WTC11 (cell line): ENCODE data around the gene ZGLP1. TPM values are rescaled to one million over a fixed set of nuclear protein-coding genes. Genes with fewer than 3 reads are reported as not detected.
A peak's percentile ranks its signal among the peaks of the same experiment; 100 is the strongest.

ENCODE experiments used
- ATAC-seq: fragments of 200-7000 bp; cut with Tn5 transposase; 2 replicates; pipeline ENCODE4 v1.10.0; 2021; ENCODE audit warnings: mild to moderate bottlenecking, moderate library complexity
- CTCF ChIA-PET: fragments of 300-600 bp; sonication (Branson Sonifier 250); formaldehyde crosslinking; loops from one replicate; lab custom pipeline; 2021; ENCODE audit warnings: antibody characterized with exemption; lab: Charles Lee
- POLR2A ChIA-PET: fragments of 350-600 bp; sonication (Branson Sonifier 250); formaldehyde crosslinking; loops from one replicate; lab custom pipeline; 2021; ENCODE audit warnings: antibody characterized with exemption; lab: Charles Lee
- DNase-seq: peaks from one replicate; pipeline ENCODE4 v3.0.0; 2021; ENCODE audit warnings: low spot score
- H3K27ac Mint-ChIP-seq: 2 replicates; pipeline ENCODE4 v1.8.0; 2021; ENCODE audit warnings: mixed read lengths
- H3K27me3 Mint-ChIP-seq: 2 replicates; pipeline ENCODE4 v1.8.0; 2021; ENCODE audit warnings: low read depth, mild to moderate bottlenecking, moderate library complexity, mixed read lengths
- H3K36me3 Mint-ChIP-seq: 2 replicates; pipeline ENCODE4 v1.8.0; 2021; ENCODE audit warnings: mixed read lengths
- H3K4me1 Mint-ChIP-seq: 2 replicates; pipeline ENCODE4 v1.8.0; 2022; ENCODE audit warnings: mixed read lengths
- H3K4me3 Mint-ChIP-seq: 2 replicates; pipeline ENCODE4 v1.8.0; 2021; ENCODE audit warnings: mild to moderate bottlenecking, moderate library complexity, mixed read lengths
- H3K9me3 Mint-ChIP-seq: 2 replicates; pipeline ENCODE4 v1.8.0; 2021; ENCODE audit warnings: mixed read lengths
- ATF1 ChIP-seq: sonication (generic); formaldehyde crosslinking; IDR thresholded peaks from 2 replicates; pipeline ENCODE4 v1.8.1; 2023; ENCODE audit warnings: mild to moderate bottlenecking, moderate library complexity, missing genetic modification reagents
- CREB1 ChIP-seq: sonication (generic); formaldehyde crosslinking; IDR thresholded peaks from 2 replicates; pipeline ENCODE4 v1.8.0; 2023; ENCODE audit warnings: mild to moderate bottlenecking, missing genetic modification reagents
- ESRRA ChIP-seq: sonication (generic); formaldehyde crosslinking; IDR thresholded peaks from 2 replicates; pipeline ENCODE4 v1.8.1; 2022; ENCODE audit warnings: mild to moderate bottlenecking, missing genetic modification reagents, borderline replicate concordance
- ETV6 ChIP-seq: sonication (generic); formaldehyde crosslinking; IDR thresholded peaks from 2 replicates; pipeline ENCODE4 v1.8.1; 2022; ENCODE audit warnings: mild to moderate bottlenecking, missing genetic modification reagents
- FOXJ3 ChIP-seq: sonication (generic); formaldehyde crosslinking; IDR thresholded peaks from 2 replicates; pipeline ENCODE4 v1.9.0; 2021; ENCODE audit warnings: missing genetic modification reagents, mild to moderate bottlenecking, borderline replicate concordance
- FOXK1 ChIP-seq: sonication (generic); formaldehyde crosslinking; IDR thresholded peaks from 2 replicates; pipeline ENCODE4 v1.8.0; 2022; ENCODE audit warnings: mild to moderate bottlenecking, moderate library complexity, missing genetic modification reagents
- KAT7 ChIP-seq: sonication (generic); formaldehyde crosslinking; IDR thresholded peaks from 2 replicates; pipeline ENCODE4 v1.8.1; 2023; ENCODE audit warnings: missing genetic modification reagents, mild to moderate bottlenecking, borderline replicate concordance
- MXD4 ChIP-seq: fragments of 250-450 bp; sonication (Bioruptor Pico); IDR thresholded peaks from 2 replicates; pipeline ENCODE4 v1.8.0; 2021; ENCODE audit warnings: mild to moderate bottlenecking, moderate library complexity, borderline replicate concordance
- NFATC4 ChIP-seq: fragments of 250-450 bp; sonication (Bioruptor Pico); IDR thresholded peaks from 2 replicates; pipeline ENCODE4 v1.9.0; 2021; ENCODE audit warnings: mild to moderate bottlenecking
- PRRX2 ChIP-seq: fragments of 250-450 bp; sonication (Bioruptor Pico); IDR thresholded peaks from 2 replicates; pipeline ENCODE4 v1.8.0; 2021; ENCODE audit warnings: mild to moderate bottlenecking
- RORB ChIP-seq: fragments of 250-450 bp; sonication (Bioruptor Pico); IDR thresholded peaks from 2 replicates; pipeline ENCODE4 v1.9.0; 2021; ENCODE audit warnings: mild to moderate bottlenecking
- SMAD3 ChIP-seq: sonication (generic); formaldehyde crosslinking; IDR thresholded peaks from 2 replicates; pipeline ENCODE4 v1.8.0; 2022; ENCODE audit warnings: missing genetic modification reagents, mild to moderate bottlenecking, borderline replicate concordance
- ZNF121 ChIP-seq: sonication (generic); formaldehyde crosslinking; IDR thresholded peaks from 2 replicates; pipeline ENCODE4 v1.8.0; 2023; ENCODE audit warnings: missing genetic modification reagents
- total RNA-seq: library from RNA; stranded (reverse); gene quantifications from 3 replicates; pipeline ENCODE4 v1.2.3, GENCODE V29; 2021
- TF ChIP-seq, protein P1 (sequence below): fragments of 250-450 bp; sonication (Bioruptor Pico); conservative IDR thresholded peaks from 2 replicates; pipeline ENCODE4 v1.9.0; 2021; ENCODE audit warnings: mild to moderate bottlenecking
- TF ChIP-seq, protein P2 (sequence below): sonication (generic); formaldehyde crosslinking; IDR thresholded peaks from 2 replicates; pipeline ENCODE4 v1.8.1; 2023; ENCODE audit warnings: mild to moderate bottlenecking, missing genetic modification reagents, moderate library complexity
- TF ChIP-seq, protein P3 (sequence below): sonication (generic); formaldehyde crosslinking; IDR thresholded peaks from 2 replicates; pipeline ENCODE4 v1.8.1; 2022; ENCODE audit warnings: low read depth, mild to moderate bottlenecking, moderate library complexity, missing genetic modification reagents, borderline replicate concordance
- TF ChIP-seq, protein P4 (sequence below): sonication (generic); formaldehyde crosslinking; IDR thresholded peaks from 2 replicates; pipeline ENCODE4 v1.8.1; 2022; ENCODE audit warnings: missing genetic modification reagents, borderline replicate concordance
- TF ChIP-seq, protein P5 (sequence below): fragments of 250-450 bp; sonication (Bioruptor Pico); IDR thresholded peaks from 2 replicates; pipeline ENCODE4 v1.9.0; 2021; ENCODE audit warnings: mild to moderate bottlenecking
- TF ChIP-seq, protein P6 (sequence below): sonication (generic); formaldehyde crosslinking; IDR thresholded peaks from 2 replicates; pipeline ENCODE4 v1.8.0; 2022; ENCODE audit warnings: missing genetic modification reagents
- TF ChIP-seq, protein P7 (sequence below): sonication (generic); formaldehyde crosslinking; IDR thresholded peaks from 2 replicates; pipeline ENCODE4 v1.8.0; 2022; ENCODE audit warnings: mild to moderate bottlenecking, missing genetic modification reagents
- TF ChIP-seq, protein P8 (sequence below): sonication (generic); formaldehyde crosslinking; IDR thresholded peaks from 2 replicates; pipeline ENCODE4 v1.8.1; 2023; ENCODE audit warnings: mild to moderate bottlenecking, missing genetic modification reagents

Gene ZGLP1
- total RNA-seq, 1 experiment from 2014 or later: 5.9 TPM

DNA sequence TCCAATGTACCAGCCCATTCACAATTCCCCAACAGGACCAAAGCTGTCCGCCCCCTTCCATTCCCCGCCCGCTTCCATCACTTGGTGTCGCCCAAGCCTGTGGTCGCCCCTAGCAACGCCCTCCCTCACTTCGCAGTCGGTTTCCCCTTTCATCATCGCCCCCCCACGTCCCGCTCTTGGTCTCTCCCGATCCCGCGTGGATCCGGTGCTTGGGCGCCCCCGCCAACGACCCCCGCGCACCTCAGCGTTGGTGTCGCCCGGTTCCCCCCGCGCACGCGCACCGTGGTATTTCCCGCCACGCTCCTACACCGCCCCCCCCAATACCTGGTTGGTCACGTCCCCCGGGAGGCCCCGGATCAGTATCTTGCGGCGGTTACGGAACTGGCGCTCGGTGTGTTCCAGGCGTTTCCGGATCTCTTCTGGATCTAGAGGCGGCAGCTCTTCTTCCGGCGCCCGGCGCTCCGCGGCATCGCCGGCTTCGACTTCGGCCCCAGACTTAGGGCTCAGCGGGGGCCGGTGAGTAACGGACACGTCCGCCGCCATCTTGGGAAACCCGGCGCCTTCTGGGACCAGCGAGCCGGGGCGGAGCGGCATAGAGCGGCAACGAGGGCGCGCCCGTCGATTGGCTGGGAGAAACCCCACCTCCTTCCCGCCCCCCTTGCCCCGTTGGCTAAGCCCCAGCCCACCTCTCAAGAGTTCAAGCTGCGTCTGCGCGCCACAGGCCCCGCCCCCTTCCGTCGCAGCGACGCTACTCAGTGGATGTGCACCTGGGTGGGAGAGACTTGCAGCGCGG is 23.5 kb upstream of the ZGLP1 start, which contains the start of gene RAVER1:
TSS of gene RAVER1 (minus strand) at position 565 of the 793 bp plus-strand sequence. CDS start at position 543, 22 bp downstream.
- Mint-ChIP-seq H3K9me3 (no peaks in the 10 kb centered on the region), H3K27ac (peak within 1 kb of the TSS; percentile 90), H3K4me1 (peaks cover 16% of the 10 kb centered on the region), H3K27me3 (peaks cover 10% of the 10 kb centered on the region), H3K36me3 (peaks cover 19% of the 10 kb centered on the region), H3K4me3 (peak within 1 kb of the TSS; percentile 93)
- DNase-seq (peak; percentile 98), ATAC-seq (peak; percentile 91)
- POLR2A ChIA-PET: interaction anchor here (0.6 to 1.9 kb wide), 8 partner anchors 12 to 1753 kb away, joined by 3 to 18 read pairs (median 4); partner anchors contain the start of gene ICAM5
- CTCF ChIA-PET: interaction anchor here (0.6 to 5.1 kb wide), 18 partner anchors 10 to 366 kb away, joined by 3 to 55 read pairs (median 5); partner anchors contain the start of genes FDX2, ICAM1, ICAM5 and TYK2
- TF ChIP-seq, protein P1, sequence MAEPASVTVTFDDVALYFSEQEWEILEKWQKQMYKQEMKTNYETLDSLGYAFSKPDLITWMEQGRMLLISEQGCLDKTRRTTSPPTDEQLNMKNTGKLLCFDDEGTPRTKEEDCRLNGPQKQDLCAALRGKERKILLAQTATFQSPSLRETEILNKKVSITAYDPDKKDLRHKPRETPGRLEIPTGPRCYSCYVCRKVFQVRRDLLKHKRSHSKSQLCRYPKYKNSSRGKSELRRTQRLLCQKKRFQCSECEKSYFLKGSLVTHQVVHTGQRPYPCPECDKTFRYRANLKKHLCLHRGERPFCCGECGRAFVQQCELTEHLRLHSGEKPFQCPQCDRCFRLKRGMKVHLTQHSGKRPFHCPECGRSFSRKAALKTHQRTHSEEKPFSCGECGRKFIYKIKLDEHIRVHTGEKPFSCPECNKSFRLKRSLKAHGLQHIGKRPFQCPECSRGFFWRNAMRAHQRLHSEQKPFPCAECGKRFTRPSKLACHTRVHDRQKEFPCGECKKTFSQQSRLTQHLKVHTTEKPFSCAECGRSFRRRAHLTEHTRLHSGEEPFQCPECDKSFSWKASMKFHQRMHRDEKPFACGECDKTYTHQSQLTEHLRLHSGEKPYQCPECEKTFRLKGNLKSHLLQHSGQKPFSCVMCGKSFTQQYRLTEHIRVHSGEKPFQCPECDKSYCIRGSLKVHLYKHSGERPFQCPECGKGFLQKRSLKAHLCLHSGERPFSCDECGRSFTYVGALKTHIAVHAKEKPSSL: no peak
- no peak for TF ChIP-seq KAT7 (CRISPR knock-in tag)
- TF ChIP-seq FOXJ3 (CRISPR knock-in tag): no peak
- TF ChIP-seq, protein P2, sequence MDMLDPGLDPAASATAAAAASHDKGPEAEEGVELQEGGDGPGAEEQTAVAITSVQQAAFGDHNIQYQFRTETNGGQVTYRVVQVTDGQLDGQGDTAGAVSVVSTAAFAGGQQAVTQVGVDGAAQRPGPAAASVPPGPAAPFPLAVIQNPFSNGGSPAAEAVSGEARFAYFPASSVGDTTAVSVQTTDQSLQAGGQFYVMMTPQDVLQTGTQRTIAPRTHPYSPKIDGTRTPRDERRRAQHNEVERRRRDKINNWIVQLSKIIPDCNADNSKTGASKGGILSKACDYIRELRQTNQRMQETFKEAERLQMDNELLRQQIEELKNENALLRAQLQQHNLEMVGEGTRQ: 0 out of 2 replicates have a peak, but pooled peaks have one; percentile 35
- no peak for TF ChIP-seq MXD4 (CRISPR knock-in tag)
- no peak for TF ChIP-seq ATF1
- TF ChIP-seq ESRRA (CRISPR knock-in tag): no peak
- TF ChIP-seq NFATC4 (CRISPR knock-in tag): no peak
- TF ChIP-seq, protein P3, sequence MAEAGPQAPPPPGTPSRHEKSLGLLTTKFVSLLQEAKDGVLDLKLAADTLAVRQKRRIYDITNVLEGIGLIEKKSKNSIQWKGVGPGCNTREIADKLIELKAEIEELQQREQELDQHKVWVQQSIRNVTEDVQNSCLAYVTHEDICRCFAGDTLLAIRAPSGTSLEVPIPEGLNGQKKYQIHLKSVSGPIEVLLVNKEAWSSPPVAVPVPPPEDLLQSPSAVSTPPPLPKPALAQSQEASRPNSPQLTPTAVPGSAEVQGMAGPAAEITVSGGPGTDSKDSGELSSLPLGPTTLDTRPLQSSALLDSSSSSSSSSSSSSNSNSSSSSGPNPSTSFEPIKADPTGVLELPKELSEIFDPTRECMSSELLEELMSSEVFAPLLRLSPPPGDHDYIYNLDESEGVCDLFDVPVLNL (CRISPR knock-in tag): no peak
- TF ChIP-seq CREB1 (CRISPR knock-in tag): no peak
- TF ChIP-seq, protein P4, sequence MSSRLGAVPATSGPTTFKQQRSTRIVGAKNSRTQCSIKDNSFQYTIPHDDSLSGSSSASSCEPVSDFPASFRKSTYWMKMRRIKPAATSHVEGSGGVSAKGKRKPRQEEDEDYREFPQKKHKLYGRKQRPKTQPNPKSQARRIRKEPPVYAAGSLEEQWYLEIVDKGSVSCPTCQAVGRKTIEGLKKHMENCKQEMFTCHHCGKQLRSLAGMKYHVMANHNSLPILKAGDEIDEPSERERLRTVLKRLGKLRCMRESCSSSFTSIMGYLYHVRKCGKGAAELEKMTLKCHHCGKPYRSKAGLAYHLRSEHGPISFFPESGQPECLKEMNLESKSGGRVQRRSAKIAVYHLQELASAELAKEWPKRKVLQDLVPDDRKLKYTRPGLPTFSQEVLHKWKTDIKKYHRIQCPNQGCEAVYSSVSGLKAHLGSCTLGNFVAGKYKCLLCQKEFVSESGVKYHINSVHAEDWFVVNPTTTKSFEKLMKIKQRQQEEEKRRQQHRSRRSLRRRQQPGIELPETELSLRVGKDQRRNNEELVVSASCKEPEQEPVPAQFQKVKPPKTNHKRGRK: no peak
- TF ChIP-seq, protein P5, sequence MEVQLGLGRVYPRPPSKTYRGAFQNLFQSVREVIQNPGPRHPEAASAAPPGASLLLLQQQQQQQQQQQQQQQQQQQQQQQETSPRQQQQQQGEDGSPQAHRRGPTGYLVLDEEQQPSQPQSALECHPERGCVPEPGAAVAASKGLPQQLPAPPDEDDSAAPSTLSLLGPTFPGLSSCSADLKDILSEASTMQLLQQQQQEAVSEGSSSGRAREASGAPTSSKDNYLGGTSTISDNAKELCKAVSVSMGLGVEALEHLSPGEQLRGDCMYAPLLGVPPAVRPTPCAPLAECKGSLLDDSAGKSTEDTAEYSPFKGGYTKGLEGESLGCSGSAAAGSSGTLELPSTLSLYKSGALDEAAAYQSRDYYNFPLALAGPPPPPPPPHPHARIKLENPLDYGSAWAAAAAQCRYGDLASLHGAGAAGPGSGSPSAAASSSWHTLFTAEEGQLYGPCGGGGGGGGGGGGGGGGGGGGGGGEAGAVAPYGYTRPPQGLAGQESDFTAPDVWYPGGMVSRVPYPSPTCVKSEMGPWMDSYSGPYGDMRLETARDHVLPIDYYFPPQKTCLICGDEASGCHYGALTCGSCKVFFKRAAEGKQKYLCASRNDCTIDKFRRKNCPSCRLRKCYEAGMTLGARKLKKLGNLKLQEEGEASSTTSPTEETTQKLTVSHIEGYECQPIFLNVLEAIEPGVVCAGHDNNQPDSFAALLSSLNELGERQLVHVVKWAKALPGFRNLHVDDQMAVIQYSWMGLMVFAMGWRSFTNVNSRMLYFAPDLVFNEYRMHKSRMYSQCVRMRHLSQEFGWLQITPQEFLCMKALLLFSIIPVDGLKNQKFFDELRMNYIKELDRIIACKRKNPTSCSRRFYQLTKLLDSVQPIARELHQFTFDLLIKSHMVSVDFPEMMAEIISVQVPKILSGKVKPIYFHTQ (CRISPR knock-in tag): no peak
- no peak for TF ChIP-seq PRRX2 (CRISPR knock-in tag)
- no peak for TF ChIP-seq SMAD3 (CRISPR knock-in tag)
- no peak for TF ChIP-seq ZNF121 (CRISPR knock-in tag)
- TF ChIP-seq, protein P6, sequence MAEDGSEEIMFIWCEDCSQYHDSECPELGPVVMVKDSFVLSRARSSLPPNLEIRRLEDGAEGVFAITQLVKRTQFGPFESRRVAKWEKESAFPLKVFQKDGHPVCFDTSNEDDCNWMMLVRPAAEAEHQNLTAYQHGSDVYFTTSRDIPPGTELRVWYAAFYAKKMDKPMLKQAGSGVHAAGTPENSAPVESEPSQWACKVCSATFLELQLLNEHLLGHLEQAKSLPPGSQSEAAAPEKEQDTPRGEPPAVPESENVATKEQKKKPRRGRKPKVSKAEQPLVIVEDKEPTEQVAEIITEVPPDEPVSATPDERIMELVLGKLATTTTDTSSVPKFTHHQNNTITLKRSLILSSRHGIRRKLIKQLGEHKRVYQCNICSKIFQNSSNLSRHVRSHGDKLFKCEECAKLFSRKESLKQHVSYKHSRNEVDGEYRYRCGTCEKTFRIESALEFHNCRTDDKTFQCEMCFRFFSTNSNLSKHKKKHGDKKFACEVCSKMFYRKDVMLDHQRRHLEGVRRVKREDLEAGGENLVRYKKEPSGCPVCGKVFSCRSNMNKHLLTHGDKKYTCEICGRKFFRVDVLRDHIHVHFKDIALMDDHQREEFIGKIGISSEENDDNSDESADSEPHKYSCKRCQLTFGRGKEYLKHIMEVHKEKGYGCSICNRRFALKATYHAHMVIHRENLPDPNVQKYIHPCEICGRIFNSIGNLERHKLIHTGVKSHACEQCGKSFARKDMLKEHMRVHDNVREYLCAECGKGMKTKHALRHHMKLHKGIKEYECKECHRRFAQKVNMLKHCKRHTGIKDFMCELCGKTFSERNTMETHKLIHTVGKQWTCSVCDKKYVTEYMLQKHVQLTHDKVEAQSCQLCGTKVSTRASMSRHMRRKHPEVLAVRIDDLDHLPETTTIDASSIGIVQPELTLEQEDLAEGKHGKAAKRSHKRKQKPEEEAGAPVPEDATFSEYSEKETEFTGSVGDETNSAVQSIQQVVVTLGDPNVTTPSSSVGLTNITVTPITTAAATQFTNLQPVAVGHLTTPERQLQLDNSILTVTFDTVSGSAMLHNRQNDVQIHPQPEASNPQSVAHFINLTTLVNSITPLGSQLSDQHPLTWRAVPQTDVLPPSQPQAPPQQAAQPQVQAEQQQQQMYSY (CRISPR knock-in tag): no peak; the same call in 1 of the 2 replicates
- TF ChIP-seq, protein P7, sequence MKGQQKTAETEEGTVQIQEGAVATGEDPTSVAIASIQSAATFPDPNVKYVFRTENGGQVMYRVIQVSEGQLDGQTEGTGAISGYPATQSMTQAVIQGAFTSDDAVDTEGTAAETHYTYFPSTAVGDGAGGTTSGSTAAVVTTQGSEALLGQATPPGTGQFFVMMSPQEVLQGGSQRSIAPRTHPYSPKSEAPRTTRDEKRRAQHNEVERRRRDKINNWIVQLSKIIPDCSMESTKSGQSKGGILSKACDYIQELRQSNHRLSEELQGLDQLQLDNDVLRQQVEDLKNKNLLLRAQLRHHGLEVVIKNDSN (CRISPR knock-in tag): 0 out of 2 replicates have a peak, but pooled peaks have one; percentile 42
- TF ChIP-seq FOXK1 (CRISPR knock-in tag): peak; percentile 40; the same call in 1 of the 2 replicates
- TF ChIP-seq, protein P8, sequence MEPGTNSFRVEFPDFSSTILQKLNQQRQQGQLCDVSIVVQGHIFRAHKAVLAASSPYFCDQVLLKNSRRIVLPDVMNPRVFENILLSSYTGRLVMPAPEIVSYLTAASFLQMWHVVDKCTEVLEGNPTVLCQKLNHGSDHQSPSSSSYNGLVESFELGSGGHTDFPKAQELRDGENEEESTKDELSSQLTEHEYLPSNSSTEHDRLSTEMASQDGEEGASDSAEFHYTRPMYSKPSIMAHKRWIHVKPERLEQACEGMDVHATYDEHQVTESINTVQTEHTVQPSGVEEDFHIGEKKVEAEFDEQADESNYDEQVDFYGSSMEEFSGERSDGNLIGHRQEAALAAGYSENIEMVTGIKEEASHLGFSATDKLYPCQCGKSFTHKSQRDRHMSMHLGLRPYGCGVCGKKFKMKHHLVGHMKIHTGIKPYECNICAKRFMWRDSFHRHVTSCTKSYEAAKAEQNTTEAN: no peak
- no peak for TF ChIP-seq ETV6
- TF ChIP-seq RORB (CRISPR knock-in tag): no peak
